HL-60 (cell line): ENCODE data around the gene DNAJB6.

Source experiments
- CTCF ChIP-seq: IDR thresholded peaks from one replicate; pipeline ENCODE4 v1.5.1; 2011; ENCODE audit warnings: low read length, control low read depth, inconsistent platforms; ENCODE audit not compliant: insufficient read depth
- GABPA ChIP-seq: IDR thresholded peaks from 2 replicates; pipeline ENCODE4 v1.6.1; 2012; ENCODE audit warnings: low read depth
- POLR2AphosphoS5 ChIP-seq: IDR thresholded peaks from 2 replicates; pipeline ENCODE4 v1.6.1; 2012; ENCODE audit warnings: low read depth
- SPI1 ChIP-seq: IDR thresholded peaks from 2 replicates; pipeline ENCODE4 v1.6.1; 2012; ENCODE audit warnings: low read depth, mild to moderate bottlenecking, borderline replicate concordance
- TF ChIP-seq, protein P1 (sequence below): IDR thresholded peaks from 2 replicates; pipeline ENCODE4 v1.6.1; 2012; ENCODE audit warnings: low read depth; ENCODE audit not compliant: insufficient replicate concordance

GRCh38 chr7:157431173-157431950, 94.6 kb downstream of the DNAJB6 start:
- no peak for TF ChIP-seq CTCF
- TF ChIP-seq, protein P1, sequence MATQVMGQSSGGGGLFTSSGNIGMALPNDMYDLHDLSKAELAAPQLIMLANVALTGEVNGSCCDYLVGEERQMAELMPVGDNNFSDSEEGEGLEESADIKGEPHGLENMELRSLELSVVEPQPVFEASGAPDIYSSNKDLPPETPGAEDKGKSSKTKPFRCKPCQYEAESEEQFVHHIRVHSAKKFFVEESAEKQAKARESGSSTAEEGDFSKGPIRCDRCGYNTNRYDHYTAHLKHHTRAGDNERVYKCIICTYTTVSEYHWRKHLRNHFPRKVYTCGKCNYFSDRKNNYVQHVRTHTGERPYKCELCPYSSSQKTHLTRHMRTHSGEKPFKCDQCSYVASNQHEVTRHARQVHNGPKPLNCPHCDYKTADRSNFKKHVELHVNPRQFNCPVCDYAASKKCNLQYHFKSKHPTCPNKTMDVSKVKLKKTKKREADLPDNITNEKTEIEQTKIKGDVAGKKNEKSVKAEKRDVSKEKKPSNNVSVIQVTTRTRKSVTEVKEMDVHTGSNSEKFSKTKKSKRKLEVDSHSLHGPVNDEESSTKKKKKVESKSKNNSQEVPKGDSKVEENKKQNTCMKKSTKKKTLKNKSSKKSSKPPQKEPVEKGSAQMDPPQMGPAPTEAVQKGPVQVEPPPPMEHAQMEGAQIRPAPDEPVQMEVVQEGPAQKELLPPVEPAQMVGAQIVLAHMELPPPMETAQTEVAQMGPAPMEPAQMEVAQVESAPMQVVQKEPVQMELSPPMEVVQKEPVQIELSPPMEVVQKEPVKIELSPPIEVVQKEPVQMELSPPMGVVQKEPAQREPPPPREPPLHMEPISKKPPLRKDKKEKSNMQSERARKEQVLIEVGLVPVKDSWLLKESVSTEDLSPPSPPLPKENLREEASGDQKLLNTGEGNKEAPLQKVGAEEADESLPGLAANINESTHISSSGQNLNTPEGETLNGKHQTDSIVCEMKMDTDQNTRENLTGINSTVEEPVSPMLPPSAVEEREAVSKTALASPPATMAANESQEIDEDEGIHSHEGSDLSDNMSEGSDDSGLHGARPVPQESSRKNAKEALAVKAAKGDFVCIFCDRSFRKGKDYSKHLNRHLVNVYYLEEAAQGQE, result no peak
- TF ChIP-seq GABPA, result no peak
- TF ChIP-seq SPI1, result no peak
- no peak for TF ChIP-seq POLR2AphosphoS5
